HG03097 (cell line): ENCODE results near the gene UGT2B17.
A peak's percentile ranks its signal among the peaks of the same experiment; 100 is the strongest.
"Not testable (repeated sequence)": the region's sequence is repeated elsewhere in the genome, so short reads cannot be mapped to it uniquely, and the experiment has no call there.

ENCODE experiments used
- ATAC-seq: cut with Tn5 transposase; IDR thresholded peaks from one replicate; pipeline ENCODE4 v1.9.1; 2021; ENCODE audit not compliant: unreplicated experiment, low FRiP score

Gene UGT2B17

DNA sequence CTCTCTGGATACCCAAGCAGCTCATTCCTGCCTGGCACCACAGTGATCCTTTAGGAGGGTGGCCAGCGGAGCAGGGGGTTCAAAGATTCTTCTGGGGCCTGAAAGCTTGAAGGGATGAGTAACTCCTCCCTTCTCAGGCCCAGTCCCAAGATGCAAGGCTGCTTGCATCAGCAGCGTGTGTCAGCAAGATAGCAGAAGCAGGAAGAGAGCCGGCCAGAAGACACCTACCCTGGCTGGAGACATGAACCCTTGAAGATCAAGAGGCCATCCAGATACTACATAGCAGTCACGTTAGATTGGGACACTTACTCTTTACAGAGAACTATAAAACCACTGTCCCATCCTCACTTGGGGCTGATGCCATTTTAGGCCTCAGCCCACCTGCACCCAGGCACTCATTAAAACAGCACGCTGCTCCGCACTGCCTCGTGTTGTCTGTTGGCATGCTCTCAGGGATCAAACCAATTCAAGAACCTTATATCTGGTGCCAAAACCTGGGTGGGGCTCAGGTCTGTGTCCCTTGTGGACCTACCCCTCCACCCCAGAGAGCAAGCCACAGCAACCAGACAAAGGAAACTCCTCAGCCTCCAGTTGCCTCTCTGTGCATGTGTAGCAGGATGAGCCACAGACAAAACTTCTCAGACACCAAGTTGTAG, 6.5 kb downstream of the UGT2B17 start:
- ATAC-seq, result peak; percentile 41

GRCh38 chr4:68569036-68569435, 7.1 kb downstream of the UGT2B17 start:
- peak; percentile 4 for ATAC-seq

GRCh38 chr4:68568535-68568934, 7.6 kb downstream of the UGT2B17 start:
- ATAC-seq, result not testable (repeated sequence)

DNA sequence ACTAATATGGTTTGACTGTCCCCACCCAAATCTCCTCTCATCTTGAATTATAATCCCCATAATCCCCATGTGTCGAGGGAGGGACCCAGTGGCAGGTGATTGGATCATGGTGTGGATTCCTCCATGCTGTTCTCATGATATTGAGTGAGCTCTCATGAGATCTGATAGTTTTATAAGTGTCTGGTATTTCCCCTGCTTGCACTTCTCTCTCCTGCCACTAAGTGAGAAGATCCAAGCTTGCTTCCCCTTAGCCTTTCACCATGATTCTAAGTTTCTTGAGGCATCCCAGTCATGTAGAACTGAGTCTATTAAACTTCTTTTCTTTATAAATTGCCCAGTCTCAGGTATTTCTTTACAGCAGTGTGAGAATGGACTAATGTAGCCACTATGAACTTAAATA, 9.8 kb downstream of the UGT2B17 start:
- ATAC-seq, result not testable (repeated sequence)

DNA sequence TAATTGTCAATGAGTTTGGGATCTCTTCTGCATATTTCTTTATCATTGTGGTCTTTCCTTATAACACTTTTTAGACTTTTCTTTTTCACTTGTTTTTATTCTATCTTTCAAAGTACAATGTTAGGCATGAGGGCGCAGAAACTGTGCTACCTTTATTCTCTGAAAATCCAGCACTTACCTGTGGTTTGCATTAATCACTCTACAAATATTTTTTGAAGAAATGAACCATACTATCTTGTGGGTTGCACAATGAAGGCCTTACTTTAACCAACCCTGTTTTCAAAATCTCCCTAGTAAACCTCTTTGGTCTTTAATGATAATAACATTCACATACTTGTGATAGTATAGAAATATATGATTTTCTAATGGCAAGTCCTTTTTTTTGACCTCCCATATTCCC, 11.0 kb downstream of the UGT2B17 start:
- not testable (repeated sequence) for ATAC-seq

- not testable (repeated sequence) for ATAC-seq
Measured at GRCh38 chr4:68560364-68561070, 15.6 kb downstream of the UGT2B17 start.

DNA sequence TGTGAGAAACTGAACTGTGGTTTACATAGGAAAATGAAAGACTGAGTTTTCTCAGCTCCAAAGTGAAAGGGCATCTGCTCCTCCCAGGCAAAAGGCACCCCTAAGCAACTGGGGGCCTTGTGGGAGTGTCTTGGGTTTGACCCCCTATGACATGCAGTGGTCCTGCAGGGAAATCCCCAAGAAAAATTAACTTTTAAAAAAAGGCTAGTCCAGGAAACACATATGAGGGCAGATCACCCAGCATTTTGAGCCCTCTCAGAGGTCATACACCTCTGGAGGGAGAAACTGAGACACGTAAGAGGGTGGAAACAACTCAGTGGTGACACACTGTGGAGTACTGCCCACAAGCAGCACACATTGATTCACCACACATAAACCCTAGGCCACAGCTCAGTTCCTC, 22.3 kb downstream of the UGT2B17 start:
- peak; percentile 67 for ATAC-seq

GRCh38 chr4:68552818-68553811, 23.0 kb downstream of the UGT2B17 start:
- peak; percentile 54 for ATAC-seq

DNA sequence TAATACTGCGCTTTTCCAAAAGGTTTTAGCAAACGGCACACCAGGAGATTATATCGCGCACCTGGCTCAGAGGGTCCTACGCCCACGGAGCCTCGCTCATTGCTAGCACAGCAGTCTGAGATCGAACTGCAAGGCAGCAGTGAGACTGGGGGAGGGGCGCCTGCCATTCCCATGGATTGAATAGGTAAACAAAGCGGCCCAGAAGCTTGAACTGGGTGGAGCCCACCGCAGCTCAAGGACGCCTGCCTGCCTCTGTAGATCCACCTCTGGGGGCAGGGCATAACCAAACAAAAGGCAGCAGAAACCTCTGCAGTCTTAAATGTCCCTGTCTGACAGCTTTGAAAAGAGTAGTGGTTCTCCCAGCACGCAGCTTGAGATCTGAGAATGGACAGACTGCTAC, 33.4 kb downstream of the UGT2B17 start:
- ATAC-seq, result not testable (repeated sequence)

GRCh38 chr4:68536375-68536774, 39.7 kb downstream of the UGT2B17 start:
- no peak for ATAC-seq

GRCh38 chr4:68535974-68536373, 40.1 kb downstream of the UGT2B17 start:
- ATAC-seq, result no peak

GRCh38 chr4:68522232-68522631, 53.9 kb downstream of the UGT2B17 start:
- not testable (repeated sequence) for ATAC-seq

DNA sequence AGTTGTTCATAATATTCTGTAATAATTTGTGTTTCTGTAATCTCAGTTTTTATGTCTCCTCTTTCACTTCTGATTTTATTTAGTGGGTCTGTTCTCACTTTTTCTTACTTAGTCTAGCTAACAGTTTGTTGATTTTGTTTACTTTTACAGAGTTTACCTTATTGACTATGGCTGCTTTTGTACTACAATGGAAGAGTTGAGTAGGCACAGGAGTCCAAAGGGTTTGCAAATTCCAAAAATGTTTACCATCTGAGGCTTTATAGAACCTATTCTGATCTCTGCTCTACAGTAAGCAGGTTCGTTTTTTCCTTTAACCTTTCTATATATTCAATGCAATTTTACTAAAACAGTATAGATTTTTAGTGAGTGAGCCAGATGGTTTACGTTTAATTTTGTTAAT, 55.1 kb downstream of the UGT2B17 start:
- no peak for ATAC-seq

DNA sequence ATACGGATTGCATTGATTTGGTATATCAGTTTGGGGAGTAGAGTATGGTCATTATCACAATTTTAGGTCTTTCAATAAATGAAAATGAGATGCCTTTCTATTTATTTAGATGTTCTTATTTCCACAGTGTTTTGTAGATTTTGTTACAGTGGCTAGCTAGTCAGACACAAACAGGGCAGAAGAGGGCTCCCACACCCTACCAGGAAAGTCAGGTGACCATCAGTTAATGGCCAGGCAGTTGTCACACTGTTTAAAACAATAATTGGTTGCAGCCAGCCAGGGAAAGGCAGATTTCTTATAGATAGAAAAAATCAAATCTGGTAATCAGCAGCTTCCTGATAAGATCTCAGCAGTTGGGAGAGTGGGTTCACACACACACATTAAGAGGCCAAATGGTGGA, 57.2 kb downstream of the UGT2B17 start:
- no peak for ATAC-seq

DNA sequence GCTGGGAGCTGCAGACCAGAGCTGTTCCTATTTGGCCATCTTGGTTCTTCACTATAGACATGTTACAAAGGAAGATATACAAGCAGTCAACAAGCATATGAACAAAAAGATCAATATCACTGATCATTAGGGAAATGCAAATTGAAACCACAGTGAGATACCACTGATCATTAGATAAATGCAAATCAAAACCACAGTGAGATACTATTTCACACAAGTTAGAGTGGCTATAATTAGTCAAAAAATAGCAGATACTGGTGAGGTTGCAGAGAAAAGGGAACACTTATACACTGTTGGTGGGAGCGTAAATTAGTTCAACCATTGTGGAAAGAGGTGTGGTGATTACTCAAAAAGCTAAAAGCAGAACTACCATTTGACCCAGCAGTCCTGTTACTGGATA, 70.7 kb downstream of the UGT2B17 start:
- not testable (repeated sequence) for ATAC-seq

GRCh38 chr4:68504836-68505235, 71.3 kb downstream of the UGT2B17 start:
- not testable (repeated sequence) for ATAC-seq

DNA sequence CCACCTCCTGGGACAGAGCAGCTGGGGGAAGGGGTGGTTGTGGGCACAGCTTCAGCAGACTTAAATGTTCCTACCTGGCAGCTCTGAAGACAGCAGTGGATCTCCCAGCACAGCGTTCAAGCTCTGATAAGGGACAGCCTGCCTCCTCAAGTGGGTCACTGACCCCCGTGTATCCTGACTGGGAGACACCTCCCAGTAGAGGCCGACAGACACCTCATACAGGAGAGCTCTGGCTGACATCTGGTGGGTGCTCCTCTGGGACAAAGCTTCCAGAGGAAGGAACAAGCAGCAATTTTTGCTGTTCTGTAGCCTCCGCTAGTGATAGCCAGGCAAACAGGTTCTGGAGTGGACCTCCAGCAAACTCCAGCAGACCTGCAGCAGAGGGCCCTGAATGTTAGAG, 72.7 kb downstream of the UGT2B17 start:
- ATAC-seq, result not testable (repeated sequence)

GRCh38 chr4:68499021-68499420, 77.1 kb downstream of the UGT2B17 start:
- ATAC-seq, result no peak

DNA sequence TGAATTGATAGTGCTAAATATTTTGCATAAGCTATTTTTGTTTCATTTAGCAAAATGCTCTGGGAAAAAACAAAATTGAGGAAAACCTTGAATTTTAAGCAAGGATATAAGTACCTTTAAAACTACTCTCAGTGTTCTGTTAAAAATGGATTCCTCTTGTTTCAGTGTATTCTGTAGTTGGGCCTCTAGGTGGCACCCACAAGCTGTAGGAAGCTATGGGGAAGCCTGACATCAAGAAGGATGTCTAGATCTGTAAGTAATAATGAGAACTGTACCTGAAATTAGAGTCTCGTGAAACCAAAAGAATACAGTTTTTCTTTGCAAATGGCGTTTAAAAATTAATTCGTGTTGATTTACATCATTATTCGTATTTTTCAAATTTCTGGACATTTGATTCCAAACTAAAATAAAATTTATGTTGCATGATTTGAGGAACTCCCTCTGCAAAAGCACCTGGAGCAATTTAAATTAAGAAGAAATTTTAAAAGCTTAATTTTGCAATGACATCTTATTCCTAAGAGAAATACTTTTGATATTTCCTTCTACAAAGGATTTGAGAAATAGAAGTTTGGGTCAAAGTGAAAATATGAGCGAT, 77.6 kb downstream of the UGT2B17 start:
- ATAC-seq, result peak; percentile 92

GRCh38 chr4:68494688-68495087, 81.4 kb downstream of the UGT2B17 start:
- peak; percentile 46 for ATAC-seq
